Activated T-cell treated with anti-CD3 and anti-CD28 coated beads, Interleukin-2, amount 50 U/mL, for 4 hours (primary cell): ENCODE results near the gene GTF3C6. TPM values are rescaled to one million over a fixed set of nuclear protein-coding genes. Genes with fewer than 3 reads are reported as not detected.

Experiments
- ATAC-seq, 2 donors: fragments of 200-7000 bp; cut with Tn5 transposase; one replicate each; pipeline ENCODE4 v1.10.0; 2021
- DNase-seq: peaks from one replicate; pipeline ENCODE4 v3.0.0-alpha.2; 2020
- H3K27me3 Mint-ChIP-seq: one replicate; pipeline ENCODE4 v1.8.0; 2021; ENCODE audit warnings: low read depth, mixed read lengths
- H3K36me3 Mint-ChIP-seq: one replicate; pipeline ENCODE4 v1.8.0; 2022; ENCODE audit warnings: mixed read lengths; ENCODE audit not compliant: insufficient read depth
- H3K4me1 Mint-ChIP-seq: one replicate; pipeline ENCODE4 v1.8.0; 2021; ENCODE audit warnings: low read depth, mixed read lengths
- H3K4me3 Mint-ChIP-seq: one replicate; pipeline ENCODE4 v1.8.0; 2021; ENCODE audit warnings: mild to moderate bottlenecking, moderate library complexity, mixed read lengths
- H3K9me3 Mint-ChIP-seq: one replicate; pipeline ENCODE4 v1.8.0; 2021; ENCODE audit warnings: mixed read lengths
- total RNA-seq, 3 donors: library from RNA; stranded (reverse); gene quantifications; one replicate each; pipeline ENCODE4 v1.2.1, GENCODE V29; 2021

Gene GTF3C6, protein sequence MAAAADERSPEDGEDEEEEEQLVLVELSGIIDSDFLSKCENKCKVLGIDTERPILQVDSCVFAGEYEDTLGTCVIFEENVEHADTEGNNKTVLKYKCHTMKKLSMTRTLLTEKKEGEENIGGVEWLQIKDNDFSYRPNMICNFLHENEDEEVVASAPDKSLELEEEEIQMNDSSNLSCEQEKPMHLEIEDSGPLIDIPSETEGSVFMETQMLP
- 100 to 1,000 TPM; 147 to 160 (median 151) TPM for total RNA-seq

DNA sequence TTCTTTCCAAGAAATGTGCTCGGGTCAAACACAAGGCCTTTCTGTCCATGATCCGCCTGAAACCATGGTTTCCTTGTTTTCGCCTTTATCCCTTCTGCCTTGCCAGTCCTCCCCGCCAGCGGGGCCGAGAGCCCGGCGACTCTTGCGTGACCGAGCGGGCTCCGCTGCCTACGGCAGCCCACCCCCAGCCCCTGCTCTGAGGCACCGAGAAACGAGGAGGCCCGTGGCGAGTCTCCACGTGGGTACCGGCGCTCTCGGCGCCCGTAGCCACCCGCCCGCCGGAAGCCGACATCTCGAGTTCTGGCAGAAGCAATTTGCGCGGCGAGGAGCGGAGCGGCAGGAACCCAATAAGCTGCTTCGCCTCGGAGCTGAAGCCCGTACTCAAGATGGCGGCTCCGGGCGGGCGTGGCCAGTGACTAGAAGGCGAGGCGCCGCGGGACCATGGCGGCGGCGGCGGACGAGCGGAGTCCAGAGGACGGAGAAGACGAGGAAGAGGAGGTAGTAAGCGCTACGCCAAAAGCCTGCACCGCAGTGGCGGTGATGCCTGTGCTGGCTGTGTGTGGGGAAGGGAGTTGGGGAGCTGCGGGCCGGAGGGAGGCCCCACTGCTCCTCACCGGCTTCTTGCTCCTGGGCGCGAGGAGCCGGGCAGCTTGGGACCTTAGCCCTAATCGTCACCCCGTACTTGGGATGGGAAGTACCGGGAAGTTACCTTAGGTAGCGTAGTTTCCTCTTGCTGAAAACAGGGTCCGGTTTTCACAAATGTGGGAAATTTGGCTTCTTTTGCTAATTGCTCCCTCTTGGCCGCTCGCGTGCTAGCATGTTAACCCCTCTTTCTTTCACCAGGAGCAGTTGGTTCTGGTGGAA lies at the start of gene GTF3C6:
GTF3C6 (plus strand) TSS at position 378 of the 864 bp plus-strand sequence; CDS start at position 442, 64 bp downstream.
- peaks cover 24% of the 10 kb centered on the region for H3K36me3 Mint-ChIP-seq
- H3K9me3 Mint-ChIP-seq, result no peaks in the 10 kb centered on the region
- no peaks in the 10 kb centered on the region for H3K27me3 Mint-ChIP-seq
- H3K4me3 Mint-ChIP-seq, result peak within 1 kb of the TSS; percentile 98
- peak; percentile 90 for DNase-seq
- H3K4me1 Mint-ChIP-seq, result peaks cover 16% of the 10 kb centered on the region
- peak; percentile 100 for ATAC-seq

DNA sequence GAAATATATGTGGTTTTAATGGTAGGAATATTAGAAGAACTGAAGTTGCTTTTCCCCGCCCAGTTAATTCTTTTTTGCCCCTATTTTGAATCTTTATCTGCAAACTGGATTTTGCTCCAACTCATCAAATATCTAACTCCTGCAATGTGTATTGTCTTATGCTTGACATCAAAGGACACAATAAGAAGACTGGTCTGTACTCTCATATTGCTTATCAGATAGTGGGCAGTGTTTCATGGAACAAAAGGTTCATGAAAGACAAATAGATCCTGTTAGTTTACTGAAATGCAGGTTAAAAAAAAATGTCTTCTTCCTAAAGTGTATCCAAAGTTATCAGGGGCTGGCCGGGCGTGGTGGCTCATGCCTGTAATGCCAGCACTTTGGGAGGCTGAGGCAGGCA lies 27.7 kb upstream of the GTF3C6 start:
- no peak for DNase-seq
- no peaks in the 10 kb centered on the region for H3K27me3 Mint-ChIP-seq
- ATAC-seq, result no peak
- H3K9me3 Mint-ChIP-seq, result no peaks in the 10 kb centered on the region
- H3K36me3 Mint-ChIP-seq, result no peaks in the 10 kb centered on the region
- H3K4me1 Mint-ChIP-seq, result peaks cover 3% of the 10 kb centered on the region
- H3K4me3 Mint-ChIP-seq, result no peak overlapping the region

- H3K36me3 Mint-ChIP-seq, result no peaks in the 10 kb centered on the region
- peaks cover 3% of the 10 kb centered on the region for H3K27me3 Mint-ChIP-seq
- DNase-seq (no peak), ATAC-seq (no peak)
- H3K9me3 Mint-ChIP-seq, result no peaks in the 10 kb centered on the region
- H3K4me1 Mint-ChIP-seq, result peaks cover 3% of the 10 kb centered on the region
- no peak overlapping the region for H3K4me3 Mint-ChIP-seq
These were observed 24.6 kb upstream of the GTF3C6 start for GRCh38 chr6:110933912-110934311.

DNA sequence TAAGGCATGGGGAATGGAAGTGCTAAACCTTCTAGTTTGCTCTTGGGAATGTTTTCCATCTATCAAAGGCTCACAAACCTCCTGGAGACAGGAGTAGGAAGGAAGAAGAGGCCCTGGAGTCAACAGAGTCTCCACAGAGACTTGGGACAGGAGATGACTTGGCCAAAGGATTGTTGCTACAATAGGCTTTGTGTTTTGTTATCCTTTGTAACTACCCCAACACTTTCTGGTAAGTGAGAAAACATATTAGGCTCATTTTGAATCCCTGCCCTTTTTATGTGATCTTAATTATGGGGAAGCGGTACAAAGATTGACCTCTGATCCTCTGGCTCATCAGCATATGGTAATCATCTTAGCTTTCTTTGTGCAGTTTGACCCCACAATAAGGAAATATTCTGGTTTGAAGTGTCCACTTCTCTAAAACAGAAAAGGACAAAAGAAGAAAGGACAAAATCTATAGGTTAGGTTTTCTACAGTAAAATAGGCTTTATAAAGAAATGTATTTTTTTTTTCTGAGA lies 24.1 kb upstream of the GTF3C6 start:
- H3K9me3 Mint-ChIP-seq, result no peaks in the 10 kb centered on the region
- peaks cover 3% of the 10 kb centered on the region for H3K27me3 Mint-ChIP-seq
- ATAC-seq, result no peak

DNA sequence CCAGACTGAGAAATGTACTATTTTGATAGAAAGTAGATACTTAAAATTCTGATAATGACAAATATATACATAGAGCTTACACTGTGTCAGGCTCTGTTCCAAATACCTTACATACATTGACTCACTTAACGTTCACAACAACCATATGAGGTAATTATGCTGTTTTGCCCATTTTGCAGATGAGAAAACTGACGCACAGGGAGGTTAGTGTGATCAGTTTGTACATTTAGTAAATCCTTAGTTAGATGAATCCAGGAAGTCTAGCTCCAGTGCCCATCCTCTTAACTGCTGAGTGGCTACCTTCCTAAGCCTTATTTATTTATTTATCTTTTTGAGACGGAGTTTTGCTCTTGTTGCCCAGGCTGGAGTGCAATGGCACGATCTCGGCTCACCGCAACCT lies 23.3 kb upstream of the GTF3C6 start:
- peaks cover 5% of the 10 kb centered on the region for H3K4me1 Mint-ChIP-seq
- H3K27me3 Mint-ChIP-seq, result peaks cover 3% of the 10 kb centered on the region
- ATAC-seq (no peak), DNase-seq (no peak)
- H3K36me3 Mint-ChIP-seq, result no peaks in the 10 kb centered on the region
- no peaks in the 10 kb centered on the region for H3K9me3 Mint-ChIP-seq
- no peak overlapping the region for H3K4me3 Mint-ChIP-seq

More for the DNA sequence above, 24.1 kb upstream of the GTF3C6 start:
- H3K4me3 Mint-ChIP-seq, result no peak overlapping the region
- no peak for DNase-seq
- no peaks in the 10 kb centered on the region for H3K36me3 Mint-ChIP-seq
- H3K4me1 Mint-ChIP-seq, result peaks cover 6% of the 10 kb centered on the region

DNA sequence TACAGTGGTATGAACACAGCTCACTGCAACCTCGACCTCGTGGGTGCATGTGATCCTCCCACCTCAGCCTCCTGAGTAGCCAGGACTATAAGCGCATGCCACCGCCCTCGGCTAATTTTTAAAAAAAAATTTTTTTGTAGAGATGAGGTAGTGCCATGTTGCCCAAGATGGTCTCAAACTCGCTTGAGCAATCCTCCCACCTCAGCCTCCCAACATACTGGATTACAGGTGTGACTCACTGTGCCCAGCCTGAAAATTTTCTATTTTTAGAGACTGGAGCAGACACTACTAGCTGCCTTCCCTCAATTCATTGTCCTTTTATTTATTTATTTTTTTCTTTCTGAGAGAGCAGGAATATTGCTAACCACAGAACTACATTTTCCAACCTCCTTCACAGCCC lies 20.3 kb upstream of the GTF3C6 start:
- Mint-ChIP-seq H3K9me3 (no peaks in the 10 kb centered on the region), H3K4me3 (no peak overlapping the region), H3K4me1 (peaks cover 3% of the 10 kb centered on the region), H3K36me3 (no peaks in the 10 kb centered on the region), H3K27me3 (peaks cover 3% of the 10 kb centered on the region)
- ATAC-seq (no peak), DNase-seq (no peak)

- peaks cover 7% of the 10 kb centered on the region for H3K4me1 Mint-ChIP-seq
- peaks cover 3% of the 10 kb centered on the region for H3K27me3 Mint-ChIP-seq
- no peak for ATAC-seq
- DNase-seq, result no peak
- no peaks in the 10 kb centered on the region for H3K36me3 Mint-ChIP-seq
- no peak overlapping the region for H3K4me3 Mint-ChIP-seq
- H3K9me3 Mint-ChIP-seq, result no peaks in the 10 kb centered on the region
These were observed 18.9 kb upstream of the GTF3C6 start for GRCh38 chr6:110939429-110940200.

- Mint-ChIP-seq H3K36me3 (no peaks in the 10 kb centered on the region), H3K4me1 (peaks cover 6% of the 10 kb centered on the region), H3K4me3 (no peak overlapping the region), H3K9me3 (no peaks in the 10 kb centered on the region), H3K27me3 (no peaks in the 10 kb centered on the region)
- ATAC-seq (peak; percentile 99), DNase-seq (no peak)
These were observed 13.8 kb upstream of the GTF3C6 start for GRCh38 chr6:110944681-110945151.

GRCh38 chr6:110946498-110946897 lies 12.0 kb upstream of the GTF3C6 start:
- no peaks in the 10 kb centered on the region for H3K36me3 Mint-ChIP-seq
- no peaks in the 10 kb centered on the region for H3K9me3 Mint-ChIP-seq
- no peak overlapping the region for H3K4me3 Mint-ChIP-seq
- ATAC-seq (no peak), DNase-seq (no peak)
- peaks cover 8% of the 10 kb centered on the region for H3K4me1 Mint-ChIP-seq
- H3K27me3 Mint-ChIP-seq, result no peaks in the 10 kb centered on the region

GRCh38 chr6:110949679-110950285 lies 8.7 kb upstream of the GTF3C6 start:
- Mint-ChIP-seq H3K9me3 (no peaks in the 10 kb centered on the region), H3K4me3 (no peak overlapping the region), H3K36me3 (no peaks in the 10 kb centered on the region), H3K4me1 (peaks cover 4% of the 10 kb centered on the region), H3K27me3 (no peaks in the 10 kb centered on the region)
- DNase-seq (no peak), ATAC-seq (no peak)

DNA sequence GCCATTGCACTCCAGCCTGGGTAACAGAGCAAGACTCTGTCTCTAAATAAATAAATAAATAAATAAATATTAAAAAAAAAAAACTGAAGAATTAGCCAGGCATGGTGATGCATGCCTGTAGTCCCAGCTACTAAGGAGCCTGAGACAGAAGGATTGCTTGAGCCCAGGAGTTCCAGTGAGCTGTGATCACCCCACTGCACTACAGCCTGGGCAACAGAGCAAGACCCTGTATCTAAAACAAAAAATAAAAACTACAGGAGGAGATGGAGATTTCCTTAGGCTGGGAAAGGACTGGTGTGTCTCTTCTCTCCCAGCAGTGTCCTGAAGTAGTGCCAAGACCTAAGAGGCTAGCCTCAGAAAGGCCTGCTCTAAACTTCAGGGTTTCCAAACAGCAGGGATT lies 8.1 kb upstream of the GTF3C6 start:
- ATAC-seq (no peak), DNase-seq (no peak)
- no peaks in the 10 kb centered on the region for H3K36me3 Mint-ChIP-seq
- no peaks in the 10 kb centered on the region for H3K9me3 Mint-ChIP-seq
- H3K4me1 Mint-ChIP-seq, result peaks cover 4% of the 10 kb centered on the region
- no peak overlapping the region for H3K4me3 Mint-ChIP-seq
- H3K27me3 Mint-ChIP-seq, result no peaks in the 10 kb centered on the region

DNA sequence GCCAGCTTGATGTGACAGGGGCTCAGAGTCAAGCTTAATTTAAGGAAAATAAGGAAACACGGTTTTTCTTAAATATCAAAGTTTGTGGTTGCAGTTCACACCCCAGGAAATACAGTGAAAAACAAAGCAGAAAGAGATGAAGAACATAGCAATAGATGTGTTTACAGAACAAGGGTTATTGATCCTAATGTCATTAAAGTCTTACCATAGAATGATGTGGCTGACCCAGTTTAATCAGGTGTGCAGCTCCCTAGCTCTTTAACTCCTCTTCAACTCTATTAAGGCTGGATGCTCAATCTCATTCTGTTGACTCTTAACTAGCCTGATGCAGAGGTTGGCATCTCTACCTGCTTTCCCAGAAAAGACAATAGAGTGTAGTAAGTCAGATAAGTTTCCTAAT lies 7.5 kb upstream of the GTF3C6 start:
- ATAC-seq, result no peak
- H3K4me3 Mint-ChIP-seq, result no peak overlapping the region
- no peak for DNase-seq
- H3K4me1 Mint-ChIP-seq, result peaks cover 4% of the 10 kb centered on the region
- no peaks in the 10 kb centered on the region for H3K27me3 Mint-ChIP-seq
- H3K36me3 Mint-ChIP-seq, result no peaks in the 10 kb centered on the region
- no peaks in the 10 kb centered on the region for H3K9me3 Mint-ChIP-seq

GRCh38 chr6:110951986-110952794 lies 6.3 kb upstream of the GTF3C6 start:
- no peaks in the 10 kb centered on the region for H3K9me3 Mint-ChIP-seq
- no peak overlapping the region for H3K4me3 Mint-ChIP-seq
- DNase-seq (no peak), ATAC-seq (no peak)
- no peaks in the 10 kb centered on the region for H3K27me3 Mint-ChIP-seq
- peaks cover 5% of the 10 kb centered on the region for H3K4me1 Mint-ChIP-seq
- no peaks in the 10 kb centered on the region for H3K36me3 Mint-ChIP-seq
